HG03558 (cell line): Measurements from ENCODE around the gene RPL34.
A peak's percentile ranks its signal among the peaks of the same experiment; 100 is the strongest.
"Not testable (repeated sequence)": the region's sequence is repeated elsewhere in the genome, so short reads cannot be mapped to it uniquely, and the experiment has no call there.

ENCODE experiments used
- ATAC-seq: cut with Tn5 transposase; IDR thresholded peaks from one replicate; pipeline ENCODE4 v1.9.1; 2021; ENCODE audit warnings: moderate number of reproducible peaks; ENCODE audit not compliant: unreplicated experiment; ENCODE audit errors: extremely low read depth

The RPL34 gene

GRCh38 chr4:108620101-108620932 lies at the start of gene RPL34:
RPL34 (plus strand) TSS chr4:108620576; CDS start chr4:108621960, 1,384 bp downstream.
- ATAC-seq: peak; percentile 100

DNA sequence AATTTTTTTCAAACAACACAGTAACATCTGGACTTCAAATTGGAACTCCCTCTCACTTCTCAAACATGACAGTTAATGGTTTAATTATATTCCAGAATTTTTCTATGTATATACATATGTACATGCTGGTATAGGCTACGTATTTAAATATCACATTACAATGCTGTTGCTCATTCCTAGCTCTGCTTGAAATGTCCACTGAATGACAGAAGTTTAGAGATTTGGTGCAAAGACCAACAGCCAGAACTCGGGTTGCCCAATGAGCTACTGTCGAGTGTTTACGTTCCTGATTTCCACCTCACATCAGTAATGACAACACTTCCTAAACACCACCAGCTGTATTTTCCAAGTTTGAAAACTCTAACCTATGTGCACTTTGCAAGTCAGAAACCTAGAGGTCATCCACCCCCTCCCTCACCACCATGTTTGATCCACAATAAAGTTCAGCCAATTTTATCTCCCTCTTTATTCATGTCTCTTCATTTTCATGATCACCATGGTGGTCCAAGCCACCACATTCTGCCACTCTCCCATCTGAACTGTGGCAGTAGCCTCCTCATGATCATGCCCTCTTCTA lies 49.3 kb upstream of the RPL34 start:
- ATAC-seq: no peak

DNA sequence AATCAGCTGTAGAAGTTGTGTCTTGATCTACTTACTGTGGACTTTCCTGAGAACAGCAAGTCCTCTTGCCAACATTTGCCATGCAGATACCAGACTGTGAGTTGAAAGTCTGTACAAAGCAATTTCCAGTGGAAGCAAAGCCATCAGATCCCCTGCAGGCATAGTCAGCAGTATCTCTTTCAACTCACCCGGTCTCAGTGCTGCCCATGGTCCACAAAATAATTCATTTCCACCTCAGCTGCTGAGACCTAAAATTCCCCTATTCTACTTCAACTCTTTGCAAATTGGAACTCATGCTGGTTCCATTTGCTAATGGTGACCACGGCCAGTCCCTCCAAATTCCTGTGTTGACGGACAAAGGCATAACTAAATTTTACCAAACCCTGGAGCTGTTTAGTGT lies 46.0 kb upstream of the RPL34 start:
- ATAC-seq: no peak

DNA sequence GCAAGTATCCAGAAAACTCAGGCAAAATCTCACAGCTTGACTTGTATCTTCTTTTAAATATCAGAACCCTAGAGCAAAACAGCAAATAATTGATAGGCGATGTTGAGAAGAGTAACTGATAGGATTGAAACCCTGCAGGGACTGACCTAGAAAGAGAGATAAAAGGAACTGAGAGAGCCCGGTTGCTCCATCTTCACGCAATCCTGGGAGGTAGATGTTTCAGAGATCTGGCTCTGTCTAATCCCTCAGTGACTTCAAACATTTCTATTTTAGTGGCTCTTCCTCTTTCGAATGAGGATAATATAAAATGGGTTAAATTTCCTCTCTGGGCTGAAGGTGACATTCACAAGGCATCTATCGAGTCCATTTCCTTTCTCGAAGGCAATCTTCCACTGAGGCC lies 39.3 kb upstream of the RPL34 start:
- no peak for ATAC-seq

DNA sequence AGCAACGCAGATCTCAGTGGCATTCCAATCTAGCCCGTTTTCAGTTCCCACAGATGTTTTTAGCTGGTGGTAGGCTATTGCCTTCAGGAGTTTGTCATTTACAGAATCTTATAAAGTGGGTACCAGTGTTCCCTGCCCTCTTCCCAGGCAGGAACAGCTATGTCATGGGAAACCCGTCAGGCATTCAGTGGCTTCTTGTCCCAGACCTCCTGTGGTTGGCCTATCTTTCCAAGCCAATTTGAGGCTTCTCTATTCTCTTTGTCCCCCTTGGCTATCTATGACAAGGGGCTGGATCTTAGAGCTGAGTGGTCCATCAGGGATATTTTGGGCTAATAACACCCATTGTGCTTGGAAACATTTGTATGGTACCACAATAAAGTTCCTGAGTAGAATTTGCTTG lies 33.6 kb upstream of the RPL34 start:
- ATAC-seq: no peak

DNA sequence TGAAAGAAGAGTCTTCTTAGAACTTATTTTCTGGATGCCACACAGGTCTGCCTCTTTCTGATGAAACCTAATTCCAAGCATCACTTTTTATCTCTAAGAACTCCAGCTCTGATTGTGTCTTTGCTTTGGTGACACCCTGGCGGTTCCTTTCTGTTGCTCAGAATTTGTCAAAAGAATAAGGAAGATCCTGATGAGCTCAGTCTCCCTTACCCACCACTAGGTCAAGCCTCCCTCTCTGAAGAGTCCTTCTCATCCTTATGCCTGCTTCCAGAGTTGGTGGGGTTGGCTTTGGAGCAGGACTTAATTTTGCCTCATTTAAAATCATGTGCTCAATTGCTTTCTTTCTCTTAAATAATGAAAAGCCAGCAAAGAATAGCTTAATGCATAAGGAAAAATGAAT lies 31.5 kb upstream of the RPL34 start:
- ATAC-seq: no peak

GRCh38 chr4:108589961-108590360 lies 30.4 kb upstream of the RPL34 start:
- ATAC-seq: no peak

GRCh38 chr4:108590776-108591175 lies 29.6 kb upstream of the RPL34 start:
- no peak for ATAC-seq

DNA sequence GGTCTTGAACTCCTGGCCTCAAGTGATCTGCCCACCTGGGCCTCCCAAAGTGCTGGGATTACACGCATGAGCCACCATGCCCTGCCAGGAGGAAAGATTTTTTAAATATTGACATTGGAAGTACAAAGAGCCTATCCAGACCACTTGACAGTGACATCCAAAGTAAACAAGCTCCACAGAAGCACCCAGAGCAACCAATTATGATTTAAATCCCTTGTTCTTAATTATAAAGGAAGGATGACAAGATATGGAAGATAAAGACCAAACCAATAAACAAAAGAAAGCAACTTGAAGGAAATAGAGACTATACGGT lies 27.7 kb upstream of the RPL34 start:
- no peak for ATAC-seq

GRCh38 chr4:108594296-108594695 lies 26.1 kb upstream of the RPL34 start:
- ATAC-seq: not testable (repeated sequence)

DNA sequence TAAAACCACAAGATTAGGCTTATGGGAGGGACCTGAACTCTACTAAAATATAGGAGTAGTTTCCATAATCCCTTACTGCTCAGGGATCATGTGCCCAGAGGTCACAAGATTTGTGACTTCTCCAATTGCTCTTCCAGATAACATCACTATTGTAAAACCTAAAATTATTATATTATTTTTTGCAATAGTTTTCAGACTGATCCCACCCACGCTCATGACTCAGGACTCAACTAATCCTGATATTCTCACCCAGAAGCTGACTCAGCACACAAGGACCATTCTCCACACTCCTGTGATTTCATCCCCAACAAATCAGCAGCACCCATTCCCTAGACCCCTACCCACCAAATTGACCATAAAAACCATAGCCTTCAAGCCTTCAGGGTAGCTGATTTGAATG lies 24.0 kb upstream of the RPL34 start:
- ATAC-seq: no peak

DNA sequence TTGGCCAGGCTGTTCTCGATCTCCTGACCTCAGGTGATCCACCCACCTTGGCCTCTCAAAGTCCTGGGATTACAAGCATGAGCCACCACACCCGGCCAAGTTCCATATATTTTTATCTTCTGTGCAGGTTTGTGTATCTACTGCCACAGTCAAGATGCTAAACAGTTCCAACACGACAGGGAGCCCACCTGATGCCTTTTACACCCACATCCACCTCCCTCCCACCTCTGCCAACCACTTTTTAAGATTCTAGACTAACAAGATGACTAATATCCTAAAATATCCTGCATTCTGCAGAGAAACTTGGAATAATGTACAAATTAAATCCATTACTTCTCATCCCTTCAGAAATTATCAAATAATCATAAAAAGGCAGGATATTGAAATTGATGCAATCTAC lies 19.3 kb upstream of the RPL34 start:
- ATAC-seq: no peak

- no peak for ATAC-seq
Observed at GRCh38 chr4:108601532-108601931, 18.8 kb upstream of the RPL34 start.

GRCh38 chr4:108602163-108602562 lies 18.2 kb upstream of the RPL34 start:
- no peak for ATAC-seq

GRCh38 chr4:108607079-108607815 lies 13.1 kb upstream of the RPL34 start:
- no peak for ATAC-seq

GRCh38 chr4:108611365-108611764 lies 9.0 kb upstream of the RPL34 start:
- ATAC-seq: no peak

GRCh38 chr4:108612365-108612764 lies 8.0 kb upstream of the RPL34 start:
- no peak for ATAC-seq

- no peak for ATAC-seq
Observed at GRCh38 chr4:108619372-108620100, 840 bp upstream of the RPL34 start.

DNA sequence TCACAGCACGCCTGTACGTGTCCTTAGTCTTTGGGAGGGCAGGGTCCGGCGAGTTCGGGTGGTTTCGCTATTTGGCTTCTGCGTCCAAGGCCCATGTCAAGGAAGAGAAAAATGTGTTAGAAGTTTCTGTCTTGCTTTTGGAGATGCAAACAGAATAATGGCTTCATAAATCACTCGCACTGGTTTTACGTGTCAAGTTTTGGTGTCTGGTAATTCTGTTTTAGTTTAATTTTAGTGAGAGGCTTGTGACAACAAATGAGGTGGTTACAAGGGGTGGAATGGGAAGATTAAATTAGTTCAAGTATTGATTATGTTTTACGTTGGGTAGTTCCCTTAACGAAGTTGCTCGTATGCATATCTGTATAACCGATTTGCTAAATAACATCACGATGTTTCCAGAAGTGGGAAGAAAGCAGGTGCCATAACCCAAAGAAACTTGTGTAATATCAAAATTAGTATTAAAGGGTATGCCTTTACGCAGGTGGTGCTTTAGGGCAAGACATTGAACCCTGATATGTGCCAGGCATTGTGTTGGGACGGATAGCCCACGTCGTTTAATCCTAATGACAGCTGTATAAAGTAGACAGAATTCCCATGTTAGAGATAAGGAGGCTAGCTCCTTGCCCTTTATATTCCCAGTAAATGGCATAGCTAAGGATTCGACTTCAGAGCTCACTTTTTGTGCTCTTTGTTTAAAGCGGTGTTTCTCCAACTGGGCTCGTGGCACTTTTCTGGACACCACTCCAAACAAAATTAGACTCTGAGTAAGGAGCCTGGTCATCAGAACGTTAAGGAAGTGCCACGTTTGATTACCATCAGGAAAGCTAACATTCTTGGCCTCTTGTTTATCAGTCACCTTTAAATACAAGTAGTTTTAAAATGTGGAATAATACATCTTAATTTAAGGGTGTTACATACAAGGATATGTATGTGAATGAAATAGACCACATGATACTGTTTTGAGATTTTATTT lies 843 bp downstream of the RPL34 start:
- ATAC-seq: no peak

DNA sequence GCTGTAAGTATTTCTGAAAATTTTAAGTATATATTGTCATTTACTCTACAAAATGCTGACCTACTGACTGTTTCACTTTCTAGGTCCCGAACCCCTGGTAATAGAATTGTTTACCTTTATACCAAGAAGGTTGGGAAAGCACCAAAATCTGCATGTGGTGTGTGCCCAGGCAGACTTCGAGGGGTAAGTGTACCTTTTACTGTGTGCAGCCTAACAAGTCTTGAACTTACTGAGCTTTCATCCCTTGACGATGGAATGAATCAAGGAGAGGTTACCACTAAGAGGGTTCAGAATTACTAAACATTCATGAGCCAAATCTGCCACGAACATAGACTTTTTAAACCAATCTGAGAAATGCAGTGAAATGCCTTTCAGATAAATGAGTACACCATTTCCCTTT lies 1.6 kb downstream of the RPL34 start:
- no peak for ATAC-seq
